Activated CD8-positive, alpha-beta T cell treated with anti-CD3 and anti-CD28 coated beads for 36 hours (primary cell): ENCODE results near the gene NPM1. TPM values are rescaled to one million over a fixed set of nuclear protein-coding genes. Genes with fewer than 3 reads are reported as not detected.

ENCODE experiments used
- ATAC-seq: fragments of 200-7000 bp; cut with Tn5 transposase; one replicate; pipeline ENCODE4 v1.10.0; 2021; ENCODE audit warnings: mild to moderate bottlenecking, moderate library complexity
- CTCF ChIA-PET: fragments of 350-600 bp; sonication (Branson Sonifier 250); formaldehyde crosslinking; loops from one replicate; lab custom pipeline; 2021; ENCODE audit warnings: antibody characterized with exemption; lab: Charles Lee
- POLR2A ChIA-PET: fragments of 350-600 bp; sonication (Branson Sonifier 250); formaldehyde crosslinking; loops from one replicate; lab custom pipeline; 2021; ENCODE audit warnings: antibody characterized with exemption; lab: Charles Lee
- DNase-seq: peaks from one replicate; pipeline ENCODE4 v3.0.0-alpha.2; 2020
- H3K27ac Mint-ChIP-seq: one replicate; pipeline ENCODE4 v1.8.0; 2021; ENCODE audit warnings: mild to moderate bottlenecking, mixed read lengths
- H3K27me3 Mint-ChIP-seq: one replicate; pipeline ENCODE4 v1.8.0; 2021; ENCODE audit warnings: mixed read lengths
- H3K36me3 Mint-ChIP-seq: one replicate; pipeline ENCODE4 v1.8.0; 2021; ENCODE audit warnings: low read depth, mixed read lengths
- H3K4me1 Mint-ChIP-seq: one replicate; pipeline ENCODE4 v1.8.0; 2021; ENCODE audit warnings: low read depth, mixed read lengths
- H3K4me3 Mint-ChIP-seq: one replicate; pipeline ENCODE4 v1.8.0; 2021; ENCODE audit warnings: mild to moderate bottlenecking, moderate library complexity, mixed read lengths
- H3K9me3 Mint-ChIP-seq: one replicate; pipeline ENCODE4 v1.8.0; 2021; ENCODE audit warnings: mixed read lengths
- intact Hi-C: fragments of 100-400 bp; cut with micrococcal nuclease; formaldehyde crosslinking; loops from one replicate; pipeline ENCODE4 v1.10.0; 2022
- total RNA-seq, 2 experiments: library from RNA; stranded (reverse); gene quantifications; one replicate each; pipeline ENCODE4 v1.2.3, GENCODE V29; 2021
- TF ChIP-seq, protein P1 (sequence below): fragments of 200-600 bp; IDR thresholded peaks from one replicate; pipeline ENCODE4 v1.8.0; 2022; ENCODE audit warnings: antibody characterized with exemption, mild to moderate bottlenecking

Gene NPM1
- total RNA-seq, 2 experiments from 2014 or later = 3,203 to 3,498 TPM

DNA sequence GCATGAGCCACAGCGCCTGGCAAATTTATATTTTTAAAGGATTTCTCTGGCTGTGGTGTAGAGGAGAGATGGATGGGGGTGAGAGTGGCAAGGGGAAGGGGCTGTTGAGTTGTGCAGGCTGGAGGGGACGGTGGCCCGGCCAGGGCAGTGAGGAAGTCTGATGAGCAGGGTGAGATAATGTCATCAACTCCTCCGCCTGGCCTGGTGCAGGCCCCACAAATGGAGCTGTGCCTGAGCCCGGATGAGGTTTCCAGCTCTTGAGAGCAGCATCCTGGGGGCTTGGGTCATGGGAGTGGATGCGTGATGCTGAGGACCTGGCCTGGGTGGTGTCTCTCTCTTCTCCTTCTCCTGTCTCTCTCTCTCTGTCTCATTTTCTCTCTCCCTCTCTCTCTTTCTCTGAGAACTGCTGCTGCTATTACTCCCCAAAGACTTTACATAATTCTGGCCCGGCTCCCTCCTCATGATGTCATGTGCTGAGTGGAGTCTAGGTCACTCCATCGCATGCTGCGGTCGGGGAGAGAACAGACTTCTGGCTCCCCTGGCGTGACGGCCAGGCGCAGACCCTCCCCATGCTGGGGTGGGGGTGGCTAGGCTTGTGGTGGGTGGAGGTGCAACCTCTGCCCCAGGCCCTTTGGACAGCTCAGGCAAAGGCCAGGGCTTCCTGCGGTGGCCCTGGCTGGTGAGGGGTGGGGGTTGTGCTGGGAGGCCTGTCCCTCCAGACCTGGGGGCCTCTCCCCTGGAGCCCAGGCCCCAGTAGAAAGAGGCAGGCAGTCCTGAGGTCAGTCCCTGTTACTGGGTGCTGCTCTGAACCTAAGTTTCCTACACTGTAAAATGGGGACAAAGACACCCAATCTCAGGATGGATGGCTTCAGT lies 58.2 kb downstream of the NPM1 start:
- DNase-seq (no peak), ATAC-seq (no peak)
- peaks cover 22% of the 10 kb centered on the region for H3K27me3 Mint-ChIP-seq
- H3K27ac Mint-ChIP-seq = no peak overlapping the region
- intact Hi-C loops = no loop called here
- no peaks in the 10 kb centered on the region for H3K9me3 Mint-ChIP-seq
- H3K36me3 Mint-ChIP-seq = no peaks in the 10 kb centered on the region
- POLR2A ChIA-PET = no interaction called here
- no peak overlapping the region for H3K4me3 Mint-ChIP-seq
- TF ChIP-seq, protein P1, sequence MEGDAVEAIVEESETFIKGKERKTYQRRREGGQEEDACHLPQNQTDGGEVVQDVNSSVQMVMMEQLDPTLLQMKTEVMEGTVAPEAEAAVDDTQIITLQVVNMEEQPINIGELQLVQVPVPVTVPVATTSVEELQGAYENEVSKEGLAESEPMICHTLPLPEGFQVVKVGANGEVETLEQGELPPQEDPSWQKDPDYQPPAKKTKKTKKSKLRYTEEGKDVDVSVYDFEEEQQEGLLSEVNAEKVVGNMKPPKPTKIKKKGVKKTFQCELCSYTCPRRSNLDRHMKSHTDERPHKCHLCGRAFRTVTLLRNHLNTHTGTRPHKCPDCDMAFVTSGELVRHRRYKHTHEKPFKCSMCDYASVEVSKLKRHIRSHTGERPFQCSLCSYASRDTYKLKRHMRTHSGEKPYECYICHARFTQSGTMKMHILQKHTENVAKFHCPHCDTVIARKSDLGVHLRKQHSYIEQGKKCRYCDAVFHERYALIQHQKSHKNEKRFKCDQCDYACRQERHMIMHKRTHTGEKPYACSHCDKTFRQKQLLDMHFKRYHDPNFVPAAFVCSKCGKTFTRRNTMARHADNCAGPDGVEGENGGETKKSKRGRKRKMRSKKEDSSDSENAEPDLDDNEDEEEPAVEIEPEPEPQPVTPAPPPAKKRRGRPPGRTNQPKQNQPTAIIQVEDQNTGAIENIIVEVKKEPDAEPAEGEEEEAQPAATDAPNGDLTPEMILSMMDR = no peak
- no peaks in the 10 kb centered on the region for H3K4me1 Mint-ChIP-seq
- CTCF ChIA-PET = no interaction called here

DNA sequence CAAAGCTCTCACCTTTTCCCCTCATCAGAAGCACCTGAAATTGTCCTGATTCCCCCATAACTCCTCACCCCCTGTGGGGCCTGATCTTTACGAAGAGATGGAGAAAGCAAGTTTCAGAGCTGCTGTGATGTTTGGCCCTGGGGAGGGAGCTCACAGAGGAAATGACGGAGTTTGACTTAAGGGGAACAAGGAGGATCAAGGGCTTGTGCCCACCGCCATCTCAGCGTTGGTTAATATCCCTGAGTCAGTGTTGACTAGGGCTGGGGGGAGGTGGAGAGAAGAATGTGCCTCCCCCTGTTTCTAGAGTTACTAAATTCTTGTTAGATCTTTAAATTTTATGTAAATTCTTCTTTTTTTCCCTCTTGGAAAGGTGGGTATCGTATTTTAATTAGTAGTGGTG lies 59.6 kb downstream of the NPM1 start:
- CTCF ChIA-PET = no interaction called here
- intact Hi-C loops = no loop called here
- no peaks in the 10 kb centered on the region for H3K9me3 Mint-ChIP-seq
- peaks cover 29% of the 10 kb centered on the region for H3K27me3 Mint-ChIP-seq
- no peak for DNase-seq
- POLR2A ChIA-PET = no interaction called here
- ATAC-seq = no peak
- H3K27ac Mint-ChIP-seq = no peak overlapping the region
- TF ChIP-seq, protein P1 = no peak
- peaks cover 2% of the 10 kb centered on the region for H3K4me1 Mint-ChIP-seq
- H3K4me3 Mint-ChIP-seq = no peak overlapping the region
- no peaks in the 10 kb centered on the region for H3K36me3 Mint-ChIP-seq

DNA sequence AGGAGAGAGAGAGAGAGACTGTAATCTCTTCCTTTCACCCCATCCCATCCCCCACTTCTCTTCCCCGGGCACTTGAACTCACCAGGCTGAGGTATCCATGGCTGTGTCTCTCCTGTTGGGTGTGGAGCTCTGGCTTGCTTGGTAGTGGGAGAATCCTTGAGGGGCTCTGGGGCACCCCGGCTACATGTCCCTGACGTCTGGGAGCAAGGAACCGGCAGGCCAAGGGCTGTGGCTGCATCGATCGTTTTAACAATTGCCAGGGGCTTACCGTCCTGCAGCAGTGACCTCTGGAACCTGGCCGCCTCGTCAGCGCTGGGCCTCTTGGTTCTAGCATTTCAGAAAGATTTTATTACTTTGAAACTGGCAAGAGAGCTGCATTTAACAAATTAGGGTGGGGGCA lies 61.8 kb downstream of the NPM1 start:
- intact Hi-C loops = no loop called here
- POLR2A ChIA-PET = interaction anchor here (0.5 to 1.0 kb wide), 3 partner anchors 9 to 36 kb away, joined by 3 to 4 read pairs (median 3); no protein-coding TSS in a partner anchor
- TF ChIP-seq, protein P1 = no peak
- no peak for DNase-seq
- Mint-ChIP-seq H3K27me3 (peaks cover 41% of the 10 kb centered on the region), H3K9me3 (no peaks in the 10 kb centered on the region), H3K4me3 (no peak overlapping the region), H3K4me1 (peaks cover 2% of the 10 kb centered on the region), H3K36me3 (no peaks in the 10 kb centered on the region), H3K27ac (no peak overlapping the region)
- no peak for ATAC-seq
- CTCF ChIA-PET = no interaction called here

DNA sequence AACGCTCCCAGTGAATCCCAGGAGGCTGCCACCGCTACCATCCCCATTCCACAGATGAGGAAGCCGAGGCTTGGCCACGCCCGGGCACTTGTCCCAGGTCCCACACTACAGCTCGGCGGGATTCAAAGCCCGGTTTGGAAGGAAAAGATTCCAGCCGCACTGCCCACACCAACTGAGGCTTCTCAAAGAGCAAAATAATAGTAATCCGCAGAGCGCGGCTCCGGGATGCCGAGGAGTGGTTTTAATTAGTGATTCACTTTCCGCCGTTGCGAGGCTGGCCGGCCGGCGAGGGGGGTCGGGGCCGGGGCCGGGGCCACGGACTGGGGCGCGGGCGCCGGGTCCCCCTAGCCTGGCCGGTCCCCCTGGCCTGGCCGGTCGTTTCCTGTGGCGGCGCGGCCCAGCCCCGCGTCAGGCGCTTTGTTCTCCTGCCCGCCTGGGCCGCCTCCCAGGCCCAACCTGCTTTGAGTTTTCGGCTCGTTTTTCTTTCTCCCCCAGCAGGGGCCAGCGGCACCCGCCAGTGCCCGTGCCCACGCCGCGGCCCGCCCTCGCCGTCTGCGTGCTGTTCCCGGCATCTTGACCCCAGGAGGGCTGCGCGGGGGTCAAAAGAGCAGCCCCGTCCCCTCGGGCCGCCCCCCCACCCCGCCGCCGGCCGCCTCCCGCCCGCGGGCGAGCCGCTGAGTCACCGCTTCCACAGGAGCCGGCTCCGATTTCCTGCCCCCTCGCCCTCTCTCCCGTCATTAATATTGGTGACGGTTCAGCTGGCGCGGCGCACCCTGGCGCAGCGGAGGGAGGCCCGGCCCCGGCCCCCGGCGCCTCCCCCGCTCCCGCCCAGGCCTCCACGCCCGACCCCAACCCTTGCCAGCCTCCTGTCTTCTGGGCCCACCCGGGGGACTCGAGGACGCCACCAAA lies 63.0 kb downstream of the NPM1 start:
- H3K36me3 Mint-ChIP-seq = no peaks in the 10 kb centered on the region
- H3K4me1 Mint-ChIP-seq = peaks cover 2% of the 10 kb centered on the region
- ChIA-PET CTCF (no interaction called here), POLR2A (interaction anchor here (1.0 kb wide), 1 partner anchor 9 kb away, joined by 4 read pairs; no protein-coding TSS in a partner anchor)
- peak; percentile 80 for ATAC-seq
- TF ChIP-seq, protein P1 = no peak
- H3K4me3 Mint-ChIP-seq = no peak overlapping the region
- no peak overlapping the region for H3K27ac Mint-ChIP-seq
- intact Hi-C loops = no loop called here
- H3K27me3 Mint-ChIP-seq = peaks cover 43% of the 10 kb centered on the region
- peak; percentile 52 for DNase-seq
- no peaks in the 10 kb centered on the region for H3K9me3 Mint-ChIP-seq
